Panc1 (cell line): Measurements from ENCODE around the gene SPP1. TPM values are rescaled to one million over a fixed set of nuclear protein-coding genes. Genes with fewer than 3 reads are reported as not detected.

Source experiments
- total RNA-seq: library from RNA; stranded (reverse); gene quantifications from one replicate; pipeline ENCODE4 v1.2.1, GENCODE V29; 2021; ENCODE audit not compliant: unreplicated experiment

The SPP1 gene
- total RNA-seq, 1 experiment from 2014 or later: 1.6 TPM

Other genes starting within 250 kb of the SPP1 start
- not detected for gene IBSP, start 176.2 kb upstream of the SPP1 start, total RNA-seq
- gene MEPE, start 142.7 kb upstream of the SPP1 start, total RNA-seq: not detected
- gene PKD2, start 31.9 kb downstream of the SPP1 start, total RNA-seq: 21.7 TPM
- gene ABCG2, start 182.9 kb downstream of the SPP1 start, total RNA-seq: 63.3 TPM